LoVo (cell line): ENCODE results near the gene LGI4.
"Not testable (repeated sequence)": the region's sequence is repeated elsewhere in the genome, so short reads cannot be mapped to it uniquely, and the experiment has no call there.

Experiments
- DNase-seq: peaks from one replicate; pipeline ENCODE4 v3.0.0-alpha.2; 2016; ENCODE audit warnings: low spot score

LGI4 gene

GRCh38 chr19:35160629-35161433, 26.0 kb upstream of the LGI4 start:
- DNase-seq: no peak

DNA sequence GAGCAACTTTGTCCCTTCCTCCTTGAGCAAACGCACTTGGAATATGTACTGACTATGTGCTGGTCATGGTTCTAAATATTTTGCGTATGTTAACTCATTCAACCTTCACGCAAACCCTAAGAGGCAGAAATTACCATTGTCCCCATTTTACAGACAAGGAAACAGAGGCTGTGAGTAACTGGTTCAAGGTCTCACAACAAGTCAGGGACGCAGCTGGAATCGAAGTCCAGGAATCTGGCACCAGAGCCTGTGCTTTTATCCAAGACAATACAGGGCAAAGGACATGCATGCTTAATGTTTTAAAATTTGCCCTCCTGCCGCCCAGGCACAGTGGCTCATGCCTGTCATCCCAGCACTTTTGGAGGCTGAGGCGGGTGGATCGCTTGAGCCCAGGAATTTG, 24.7 kb upstream of the LGI4 start:
- DNase-seq: no peak

DNA sequence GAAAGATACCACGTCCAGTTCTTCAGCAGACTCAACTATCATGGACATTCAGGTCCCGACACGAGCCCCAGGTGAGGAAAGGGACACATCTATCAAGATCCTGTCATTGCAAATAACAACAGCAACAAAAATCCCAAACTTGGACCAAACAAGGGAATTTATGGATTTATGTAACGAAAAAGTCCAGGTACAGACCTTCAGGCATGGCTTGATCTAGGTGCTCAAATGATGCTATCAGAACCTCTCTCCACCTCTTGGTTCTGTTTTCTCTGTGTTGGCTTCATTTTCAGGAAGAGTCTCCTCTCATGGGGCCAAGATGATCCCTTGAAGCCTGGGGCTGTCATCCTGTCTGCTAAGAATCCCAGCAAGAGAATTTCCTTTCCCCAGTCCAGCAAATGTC, 22.6 kb upstream of the LGI4 start:
- DNase-seq: no peak

DNA sequence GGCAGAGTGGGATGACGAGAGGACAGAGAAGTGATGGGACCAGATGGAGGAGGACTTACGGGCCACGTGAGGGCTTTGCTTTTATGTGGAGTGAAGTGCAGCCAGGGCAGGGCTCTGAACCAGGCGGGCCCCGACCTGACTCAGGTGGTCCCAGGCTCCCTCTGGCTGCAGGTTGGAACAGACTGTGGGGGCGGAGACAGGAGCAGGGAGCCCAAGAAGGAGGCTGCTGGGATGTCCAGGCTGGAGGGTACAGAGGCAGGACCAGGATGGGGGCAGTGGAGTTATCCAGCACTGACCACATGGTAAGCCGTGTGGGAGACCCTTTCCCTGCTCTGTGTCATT, 21.8 kb upstream of the LGI4 start:
- no peak for DNase-seq

DNA sequence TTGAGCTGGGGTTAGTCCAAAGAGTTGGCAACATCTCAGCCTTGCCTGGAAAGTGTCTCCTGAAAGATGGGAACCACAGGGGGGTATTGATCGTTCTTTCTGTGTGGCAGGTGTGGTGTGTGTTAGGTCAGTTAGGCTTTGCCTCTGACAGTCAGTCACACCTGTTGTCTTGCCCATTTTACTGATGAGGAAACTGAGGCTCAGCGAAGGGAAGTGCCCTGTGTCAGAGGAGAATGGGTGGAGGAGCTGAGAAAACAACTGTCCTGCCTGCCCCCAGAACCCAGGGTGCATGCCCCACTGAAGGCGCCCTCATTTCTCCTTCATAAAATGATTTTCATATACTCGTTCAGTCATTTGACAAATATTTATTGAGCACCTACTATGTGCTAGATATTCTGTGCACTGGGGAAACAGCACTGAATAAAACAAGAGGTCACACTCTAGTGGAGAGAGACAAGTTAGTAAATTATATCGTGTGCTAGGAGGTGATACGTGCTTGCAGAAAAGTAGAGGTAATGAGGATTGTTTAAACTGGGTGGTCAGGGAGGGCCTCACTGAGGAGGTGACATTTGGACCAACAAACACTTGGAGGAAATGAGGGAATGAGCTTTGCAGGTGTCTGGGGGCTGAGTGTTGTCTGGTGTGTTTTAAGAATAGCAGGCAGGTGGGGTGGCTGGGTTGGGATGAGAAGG, 21.3 kb upstream of the LGI4 start:
- no peak for DNase-seq

DNA sequence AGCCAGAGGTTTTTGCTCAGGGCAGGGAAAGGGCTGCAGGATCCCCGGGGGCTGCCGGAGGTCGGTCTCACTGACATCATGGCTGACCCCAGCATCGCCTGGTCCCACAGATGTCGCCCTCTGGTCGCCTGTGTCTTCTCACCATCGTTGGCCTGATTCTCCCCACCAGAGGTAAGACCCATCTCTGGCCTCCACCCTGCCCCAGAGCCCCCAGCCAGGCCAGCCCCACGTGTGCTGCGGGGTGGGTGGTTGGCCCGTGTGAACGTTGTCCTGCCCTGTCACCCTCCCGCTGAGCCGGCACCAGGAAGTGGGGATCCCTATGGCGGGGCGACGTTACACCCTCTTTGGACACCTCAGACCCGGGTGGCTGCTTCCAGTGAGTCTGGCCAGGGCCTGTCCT, 20.6 kb upstream of the LGI4 start:
- DNase-seq: no peak

GRCh38 chr19:35154525-35155406, 19.9 kb upstream of the LGI4 start, which contains the start of gene FXYD5:
TSS of gene FXYD5 (plus strand) at chr19:35154735. CDS start at chr19:35155551, 816 bp downstream.
- peak; percentile 61 for DNase-seq

GRCh38 chr19:35153701-35154524, 19.1 kb upstream of the LGI4 start:
- DNase-seq: peak; percentile 48

DNA sequence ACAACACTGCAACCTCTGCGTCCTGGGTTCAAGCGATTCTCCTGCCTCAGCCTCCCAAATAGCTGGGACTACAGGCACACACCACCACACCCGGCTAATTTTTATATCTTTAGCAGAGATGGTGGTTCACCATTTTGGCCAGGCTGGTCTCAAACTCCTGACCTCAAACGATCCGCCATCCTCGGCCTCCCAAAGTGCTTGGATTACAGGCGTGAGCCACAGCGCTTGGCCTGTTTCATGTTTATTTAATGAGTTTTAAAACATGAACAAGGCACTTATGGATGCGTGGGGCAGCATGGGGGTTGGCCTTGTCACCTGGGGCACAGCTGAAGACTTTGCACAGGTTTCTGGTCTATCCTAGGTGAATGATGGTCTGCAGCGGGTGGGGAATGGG, 18.3 kb upstream of the LGI4 start:
- DNase-seq: not testable (repeated sequence)

DNA sequence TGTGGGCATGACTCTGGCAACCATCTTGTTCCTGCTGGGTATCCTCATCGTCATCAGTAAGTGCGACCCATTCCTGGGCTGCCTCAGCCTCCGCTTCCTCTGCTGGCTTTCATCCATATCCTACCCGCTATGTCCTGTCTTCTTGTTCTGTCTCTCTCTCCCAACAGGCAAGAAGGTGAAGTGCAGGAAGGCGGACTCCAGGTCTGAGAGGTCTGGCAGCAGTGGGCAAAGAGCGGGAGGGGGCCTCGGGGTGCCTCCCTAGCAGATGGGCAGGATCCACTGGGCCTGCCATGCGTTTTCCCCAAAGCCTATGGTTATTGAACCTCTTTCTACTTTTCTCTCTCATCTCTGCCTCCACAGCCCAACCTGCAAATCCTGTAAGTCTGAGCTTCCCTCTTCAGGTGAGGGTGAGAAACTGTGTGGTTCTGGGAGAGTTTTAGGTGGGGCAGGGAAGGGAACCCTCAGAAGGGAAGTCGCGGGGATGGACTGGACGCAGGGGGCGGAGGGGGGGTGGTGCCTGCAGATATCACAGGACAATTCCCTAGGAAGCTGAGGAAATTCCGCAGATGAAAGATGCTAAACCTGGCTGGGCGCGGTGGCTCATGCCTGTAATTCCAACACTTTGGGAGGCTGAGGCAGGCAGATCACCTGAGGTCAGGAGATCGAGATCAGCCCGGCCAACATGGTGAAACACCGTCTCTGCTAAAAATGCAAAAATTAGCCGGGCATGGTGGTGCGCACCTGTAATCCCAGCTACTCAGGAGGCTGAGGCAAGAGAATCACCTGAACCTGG, 16.6 kb upstream of the LGI4 start:
- no peak for DNase-seq

GRCh38 chr19:35150445-35150844, 15.6 kb upstream of the LGI4 start:
- no peak for DNase-seq

- DNase-seq: no peak
Observed at GRCh38 chr19:35149463-35149862, 14.6 kb upstream of the LGI4 start.

- no peak for DNase-seq
Observed at GRCh38 chr19:35146746-35147459, 12.0 kb upstream of the LGI4 start.

DNA sequence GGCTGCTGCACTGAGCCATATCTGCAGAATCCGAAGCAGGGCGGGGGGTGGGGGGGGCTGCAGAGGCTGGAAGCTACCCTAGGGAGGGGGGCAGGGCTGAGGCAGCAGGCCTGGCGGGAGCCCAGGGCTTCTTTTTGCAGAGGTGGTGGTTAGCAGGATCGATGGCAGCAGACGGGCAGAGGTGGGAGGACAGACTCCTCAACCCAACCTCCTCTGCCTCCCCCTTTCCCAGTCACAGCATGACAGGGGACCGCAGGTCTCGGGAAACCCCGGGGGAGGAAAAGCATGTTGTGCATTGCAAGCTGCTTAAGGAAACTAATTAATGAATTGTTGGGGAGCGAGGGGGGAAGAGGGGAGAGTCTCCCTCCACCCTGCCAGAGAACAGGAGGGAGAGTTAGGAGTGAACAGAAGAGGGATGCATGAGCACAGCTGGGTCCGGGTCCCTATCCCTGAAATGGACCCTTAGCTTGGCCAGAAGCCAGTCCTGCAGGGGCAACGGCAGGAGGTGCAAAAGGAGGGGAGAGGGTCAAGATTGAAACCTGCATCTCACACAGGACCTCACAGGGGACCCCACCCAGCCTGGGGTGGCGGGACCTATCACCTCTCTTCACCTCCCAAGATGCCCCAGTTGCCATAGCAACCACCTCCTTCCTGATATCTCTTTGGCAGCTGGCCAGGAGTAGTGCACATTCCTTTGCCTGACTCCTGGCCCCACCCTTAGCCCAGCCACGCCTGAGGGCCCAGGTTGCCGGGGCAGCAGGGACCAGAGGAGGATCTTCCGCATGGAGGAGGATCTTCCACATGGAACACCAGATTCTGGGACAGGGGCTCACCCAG, 10.0 kb upstream of the LGI4 start:
- peak; percentile 88 for DNase-seq

- no peak for DNase-seq
Observed at GRCh38 chr19:35144259-35144599, 9.4 kb upstream of the LGI4 start.

DNA sequence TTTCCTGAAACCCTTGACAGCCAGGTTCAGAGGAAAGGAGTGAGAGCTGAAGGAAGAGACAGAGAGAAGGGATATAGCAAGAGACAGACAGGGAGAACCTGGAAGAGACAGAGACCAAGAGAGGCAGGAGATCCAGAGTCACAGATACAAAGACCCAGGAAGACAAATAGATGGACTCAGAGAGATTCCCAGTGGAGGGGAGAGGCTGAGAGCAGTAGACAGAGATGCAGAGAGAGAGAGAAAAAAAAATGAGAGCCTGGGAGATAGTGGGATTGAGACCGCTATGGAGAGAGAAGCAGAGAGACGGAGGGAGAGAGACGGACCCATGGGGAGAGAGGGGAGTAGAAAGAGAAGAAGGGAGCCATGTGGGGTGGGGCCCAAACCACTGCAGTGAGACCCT, 9.0 kb upstream of the LGI4 start:
- no peak for DNase-seq

GRCh38 chr19:35143231-35143715, 8.4 kb upstream of the LGI4 start, which contains the start of gene FXYD7:
TSS of gene FXYD7 (plus strand) at chr19:35143255. CDS start at chr19:35143334, 79 bp downstream.
- no peak for DNase-seq

- DNase-seq: no peak
Observed at GRCh38 chr19:35142606-35143230, 7.9 kb upstream of the LGI4 start.
